Activated B cell treated with CpG ODN at 0.5 μM for 24 hours (primary cell): Measurements from ENCODE around the gene SGPL1. TPM values are rescaled to one million over a fixed set of nuclear protein-coding genes. Genes with fewer than 3 reads are reported as not detected.

Experiments used
- ATAC-seq: fragments of 200-7000 bp; cut with Tn5 transposase; one replicate; pipeline ENCODE4 v1.10.0; 2021; ENCODE audit warnings: low read depth, mild to moderate bottlenecking, moderate library complexity
- CTCF ChIA-PET: fragments of 350-600 bp; sonication (Branson Sonifier 250); formaldehyde crosslinking; loops from one replicate; lab custom pipeline; 2021; ENCODE audit warnings: antibody characterized with exemption; lab: Charles Lee
- POLR2A ChIA-PET: fragments of 350-600 bp; sonication (Branson Sonifier 250); formaldehyde crosslinking; loops from one replicate; lab custom pipeline; 2021; ENCODE audit warnings: antibody characterized with exemption; lab: Charles Lee
- DNase-seq: peaks from one replicate; pipeline ENCODE4 v3.0.0; 2022
- H3K27ac Mint-ChIP-seq: one replicate; pipeline ENCODE4 v1.8.0; 2020; ENCODE audit warnings: mixed read lengths
- H3K27me3 Mint-ChIP-seq: one replicate; pipeline ENCODE4 v1.8.0; 2021; ENCODE audit warnings: mixed read lengths
- H3K36me3 Mint-ChIP-seq: one replicate; pipeline ENCODE4 v1.8.0; 2021; ENCODE audit warnings: low read depth, mixed read lengths
- H3K4me1 Mint-ChIP-seq: one replicate; pipeline ENCODE4 v1.8.0; 2021; ENCODE audit warnings: mixed read lengths
- H3K4me3 Mint-ChIP-seq: one replicate; pipeline ENCODE4 v1.8.0; 2020; ENCODE audit warnings: mild to moderate bottlenecking, mixed read lengths
- H3K9me3 Mint-ChIP-seq: one replicate; pipeline ENCODE4 v1.8.0; 2020; ENCODE audit warnings: mixed read lengths
- CTCF ChIP-seq: fragments of 200-600 bp; IDR thresholded peaks from one replicate; pipeline ENCODE4 v1.8.0; 2022; ENCODE audit warnings: antibody characterized with exemption, mild to moderate bottlenecking
- intact Hi-C: fragments of 100-400 bp; cut with micrococcal nuclease; formaldehyde crosslinking; loops from one replicate; pipeline ENCODE4 v1.15.1; 2024
- total RNA-seq: library from RNA; stranded (reverse); gene quantifications from 2 replicates; pipeline ENCODE4 v1.2.3, GENCODE V29; 2022

SGPL1 gene
- total RNA-seq, 1 donor from 2014 or later: 36.3 TPM

- ATAC-seq: no peak
- ChIA-PET CTCF (no interaction called here), POLR2A (no interaction called here)
- peaks cover 3% of the 10 kb centered on the region for H3K27me3 Mint-ChIP-seq
- no peak for TF ChIP-seq CTCF
- H3K9me3 Mint-ChIP-seq: no peaks in the 10 kb centered on the region
- intact Hi-C loops: no loop called here
- H3K4me1 Mint-ChIP-seq: no peaks in the 10 kb centered on the region
- no peak overlapping the region for H3K27ac Mint-ChIP-seq
- no peak for DNase-seq
- H3K36me3 Mint-ChIP-seq: no peaks in the 10 kb centered on the region
- no peak overlapping the region for H3K4me3 Mint-ChIP-seq
Measured at GRCh38 chr10:70913191-70913892, 97.6 kb downstream of the SGPL1 start.

DNA sequence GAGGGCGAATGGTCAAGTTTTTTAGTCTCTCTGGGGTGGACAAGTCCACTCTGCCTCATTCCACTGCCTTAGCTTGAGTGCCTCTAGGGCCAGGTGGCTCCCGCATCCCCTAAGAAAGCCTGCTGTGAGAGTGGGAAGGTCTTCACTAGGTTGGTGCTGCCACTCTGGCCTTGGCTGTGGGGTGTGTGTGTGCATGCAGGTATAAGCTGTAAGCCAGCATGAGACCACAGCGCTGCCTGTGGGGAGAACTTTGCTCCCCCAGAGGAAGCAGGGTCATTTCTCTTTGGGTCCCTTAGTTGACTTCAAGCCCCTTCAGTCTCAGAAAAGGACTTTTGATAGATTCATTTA, 98.1 kb downstream of the SGPL1 start:
- CTCF ChIA-PET: no interaction called here
- no peak overlapping the region for H3K4me3 Mint-ChIP-seq
- no peaks in the 10 kb centered on the region for H3K36me3 Mint-ChIP-seq
- no peaks in the 10 kb centered on the region for H3K9me3 Mint-ChIP-seq
- peaks cover 3% of the 10 kb centered on the region for H3K27me3 Mint-ChIP-seq
- no peak for TF ChIP-seq CTCF
- DNase-seq: no peak
- H3K4me1 Mint-ChIP-seq: no peaks in the 10 kb centered on the region
- POLR2A ChIA-PET: no interaction called here
- intact Hi-C loops: no loop called here
- no peak overlapping the region for H3K27ac Mint-ChIP-seq
- no peak for ATAC-seq

DNA sequence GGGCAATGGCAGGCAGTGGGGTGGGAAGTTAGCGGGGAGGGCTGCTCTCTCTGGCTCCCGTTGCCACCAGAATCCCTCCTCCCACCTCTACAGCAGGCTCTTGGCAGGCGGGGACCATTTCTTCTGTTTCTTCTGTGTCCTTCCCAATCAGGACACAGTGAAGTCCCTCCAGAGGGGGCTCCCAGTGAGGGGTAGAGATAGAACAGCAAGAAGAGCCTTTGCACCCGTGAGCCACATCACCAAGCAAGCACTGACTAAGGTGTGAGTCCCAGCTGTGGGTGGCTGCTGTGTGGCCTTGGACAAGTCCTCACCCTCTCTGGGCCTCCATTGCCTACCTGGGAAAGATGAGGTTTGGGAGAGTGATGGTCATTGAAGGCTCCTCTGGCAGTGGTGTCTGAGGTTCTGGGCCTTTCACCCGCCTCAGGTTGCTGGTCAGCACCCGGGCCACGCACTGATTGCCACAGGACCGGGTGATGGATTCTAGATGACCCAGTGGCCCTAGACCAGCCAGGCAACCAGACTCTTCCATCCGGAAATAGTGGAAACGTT, 98.6 kb downstream of the SGPL1 start:
- no peaks in the 10 kb centered on the region for H3K36me3 Mint-ChIP-seq
- no peak overlapping the region for H3K27ac Mint-ChIP-seq
- no peaks in the 10 kb centered on the region for H3K4me1 Mint-ChIP-seq
- H3K9me3 Mint-ChIP-seq: no peaks in the 10 kb centered on the region
- POLR2A ChIA-PET: no interaction called here
- DNase-seq (no peak), ATAC-seq (no peak)
- TF ChIP-seq CTCF: no peak
- intact Hi-C loops: no loop called here
- H3K4me3 Mint-ChIP-seq: no peak overlapping the region
- H3K27me3 Mint-ChIP-seq: peaks cover 4% of the 10 kb centered on the region
- CTCF ChIA-PET: no interaction called here

DNA sequence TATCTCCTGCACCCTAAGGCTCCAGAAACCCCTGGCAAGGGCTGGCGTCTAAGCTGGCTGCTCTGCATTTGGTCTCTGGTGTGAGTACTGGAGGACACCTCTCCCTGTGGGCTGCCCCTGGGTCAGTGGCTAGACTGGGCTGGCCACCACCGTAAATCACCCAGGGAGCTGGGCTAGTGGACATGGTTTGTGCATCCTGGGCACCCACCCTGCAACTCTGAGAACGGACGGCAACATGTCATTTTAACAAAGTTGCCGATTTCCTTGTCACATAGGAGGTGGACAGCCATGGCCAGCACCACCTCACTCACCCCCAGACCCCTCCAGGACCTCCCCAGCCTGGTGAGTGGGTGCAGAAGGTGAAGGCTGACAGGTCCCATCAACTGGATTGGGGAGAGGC, 99.5 kb downstream of the SGPL1 start:
- Mint-ChIP-seq H3K4me3 (no peak overlapping the region), H3K36me3 (no peaks in the 10 kb centered on the region), H3K9me3 (no peaks in the 10 kb centered on the region), H3K27ac (no peak overlapping the region), H3K27me3 (peaks cover 6% of the 10 kb centered on the region), H3K4me1 (no peaks in the 10 kb centered on the region)
- CTCF ChIA-PET: no interaction called here
- TF ChIP-seq CTCF: no peak
- DNase-seq: no peak
- ATAC-seq: no peak
- POLR2A ChIA-PET: no interaction called here
- intact Hi-C loops: no loop called here

- no peak overlapping the region for H3K27ac Mint-ChIP-seq
- intact Hi-C loops: no loop called here
- no peaks in the 10 kb centered on the region for H3K9me3 Mint-ChIP-seq
- no peak for TF ChIP-seq CTCF
- H3K4me1 Mint-ChIP-seq: no peaks in the 10 kb centered on the region
- H3K27me3 Mint-ChIP-seq: peaks cover 6% of the 10 kb centered on the region
- ATAC-seq: no peak
- H3K36me3 Mint-ChIP-seq: no peaks in the 10 kb centered on the region
- ChIA-PET CTCF (no interaction called here), POLR2A (no interaction called here)
- no peak for DNase-seq
- no peak overlapping the region for H3K4me3 Mint-ChIP-seq
Measured at GRCh38 chr10:70915806-70916205, 100.1 kb downstream of the SGPL1 start.
